ENCODE data around the gene SLC12A8.

DNA sequence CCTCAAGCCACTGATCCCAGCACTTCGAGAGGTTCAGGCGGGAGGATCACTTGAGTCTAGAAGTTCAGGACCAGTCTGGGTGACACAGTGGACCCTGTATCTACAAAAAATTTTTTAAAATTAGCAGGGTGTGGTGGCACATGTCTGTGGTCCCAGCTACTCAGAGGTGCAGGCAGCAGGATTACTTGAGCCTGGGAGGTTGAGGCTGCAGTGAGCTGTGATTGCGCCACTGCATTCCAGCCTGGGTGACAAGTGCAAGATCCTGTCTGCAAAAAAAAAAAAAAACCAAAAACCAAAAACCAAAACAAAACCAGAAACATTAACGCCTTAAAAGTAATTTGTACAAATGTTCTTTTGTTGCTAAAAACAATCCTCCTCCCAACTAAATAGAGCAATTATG, 27.9 kb upstream of the SLC12A8 start:
- TF ChIP-seq, protein P1, sequence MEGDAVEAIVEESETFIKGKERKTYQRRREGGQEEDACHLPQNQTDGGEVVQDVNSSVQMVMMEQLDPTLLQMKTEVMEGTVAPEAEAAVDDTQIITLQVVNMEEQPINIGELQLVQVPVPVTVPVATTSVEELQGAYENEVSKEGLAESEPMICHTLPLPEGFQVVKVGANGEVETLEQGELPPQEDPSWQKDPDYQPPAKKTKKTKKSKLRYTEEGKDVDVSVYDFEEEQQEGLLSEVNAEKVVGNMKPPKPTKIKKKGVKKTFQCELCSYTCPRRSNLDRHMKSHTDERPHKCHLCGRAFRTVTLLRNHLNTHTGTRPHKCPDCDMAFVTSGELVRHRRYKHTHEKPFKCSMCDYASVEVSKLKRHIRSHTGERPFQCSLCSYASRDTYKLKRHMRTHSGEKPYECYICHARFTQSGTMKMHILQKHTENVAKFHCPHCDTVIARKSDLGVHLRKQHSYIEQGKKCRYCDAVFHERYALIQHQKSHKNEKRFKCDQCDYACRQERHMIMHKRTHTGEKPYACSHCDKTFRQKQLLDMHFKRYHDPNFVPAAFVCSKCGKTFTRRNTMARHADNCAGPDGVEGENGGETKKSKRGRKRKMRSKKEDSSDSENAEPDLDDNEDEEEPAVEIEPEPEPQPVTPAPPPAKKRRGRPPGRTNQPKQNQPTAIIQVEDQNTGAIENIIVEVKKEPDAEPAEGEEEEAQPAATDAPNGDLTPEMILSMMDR (IDR thresholded peaks at IDR 0.05; ENCODE audit: low read length), result no peak
- no peak for TF ChIP-seq EZH2phosphoT487 (IDR thresholded peaks at IDR 0.05; ENCODE audit: low read length)
